GM21360 (cell line): ENCODE data around the gene CLDN14.
A peak's percentile ranks its signal among the peaks of the same experiment; 100 is the strongest.

Experiments
- ATAC-seq: cut with Tn5 transposase; IDR thresholded peaks from one replicate; pipeline ENCODE4 v1.9.1; 2021; ENCODE audit warnings: mild to moderate bottlenecking, moderate library complexity; ENCODE audit not compliant: unreplicated experiment

Gene CLDN14

DNA sequence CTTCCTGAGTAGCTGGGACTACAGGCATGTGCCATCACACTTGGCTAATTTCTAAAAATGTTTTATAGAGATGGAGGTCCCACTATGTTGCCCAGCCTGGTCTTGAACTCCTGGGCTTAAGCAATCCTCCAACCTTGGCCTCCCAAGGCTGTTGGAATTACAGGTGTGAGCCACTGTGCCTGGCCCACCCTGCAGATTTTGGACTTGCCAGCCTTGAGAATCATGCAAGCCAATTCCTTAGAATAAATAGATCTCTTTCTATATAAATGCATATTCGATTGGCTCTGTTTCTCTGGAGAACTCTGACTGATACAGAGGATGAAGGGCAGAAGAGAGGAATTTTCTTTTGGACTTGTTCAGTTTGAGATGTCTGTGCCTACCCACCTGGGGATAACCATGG is 6.7 kb downstream of the CLDN14 start:
- ATAC-seq = no peak

DNA sequence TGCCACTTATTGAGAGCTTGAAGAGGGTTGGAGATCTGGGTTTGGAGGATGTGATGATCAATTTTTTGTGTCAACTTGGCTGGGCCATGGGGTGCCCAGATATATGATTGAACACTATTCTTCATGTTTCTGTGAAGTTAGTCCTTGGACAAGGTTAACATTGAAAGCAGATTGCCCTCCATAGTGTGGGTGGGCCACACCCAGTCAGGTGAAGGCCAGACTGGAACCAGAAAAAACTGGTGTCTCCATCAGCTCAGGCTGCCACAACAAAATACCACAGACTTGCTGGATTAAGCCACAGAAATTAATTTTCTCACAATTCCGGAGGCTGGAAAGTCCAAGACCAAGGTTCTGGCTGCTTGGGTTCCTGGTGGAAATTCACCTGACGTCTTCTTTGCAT is 7.5 kb downstream of the CLDN14 start:
- ATAC-seq = no peak

DNA sequence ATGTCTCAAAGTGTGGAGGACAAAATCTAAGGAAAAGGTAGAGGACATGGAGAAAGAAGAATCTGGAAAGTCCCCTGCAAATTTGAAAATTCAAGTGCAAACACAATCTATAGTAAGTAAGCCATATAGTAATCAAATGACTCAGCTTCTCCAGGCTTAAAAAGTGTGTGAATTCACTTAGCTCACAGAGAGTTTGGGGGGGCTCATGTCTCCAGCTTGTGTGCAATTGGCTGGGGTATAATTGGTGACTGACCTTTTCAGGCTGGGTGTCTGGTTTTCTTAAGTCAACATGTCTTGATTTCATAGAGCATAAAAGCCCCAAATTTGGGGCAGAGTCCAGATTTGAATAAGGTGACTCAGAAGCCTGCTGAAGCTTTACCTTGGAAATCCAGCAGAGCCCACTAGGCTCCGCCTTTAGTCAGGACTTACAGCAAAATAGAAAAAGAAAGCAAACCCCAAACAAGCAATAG is 8.6 kb downstream of the CLDN14 start:
- peak; percentile 73 for ATAC-seq

DNA sequence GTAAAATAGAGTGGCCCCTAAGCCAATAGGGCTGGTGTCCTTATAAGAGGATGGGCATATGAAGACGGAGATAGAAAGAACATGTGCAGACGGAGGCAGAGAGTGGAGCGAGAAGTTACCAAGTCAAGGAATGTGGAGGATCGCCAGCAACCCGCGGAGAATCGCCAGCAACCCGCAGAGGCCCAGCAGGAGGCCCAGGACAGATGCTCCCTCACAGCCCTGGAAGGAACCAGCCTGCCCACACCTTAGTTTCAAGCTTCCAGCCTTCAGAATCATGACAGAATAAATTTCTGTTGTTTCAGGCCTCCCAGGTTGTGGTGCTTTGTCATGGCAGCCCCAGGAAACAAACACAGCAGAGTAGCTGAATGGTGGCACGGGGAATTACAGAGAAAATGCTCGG is 9.6 kb downstream of the CLDN14 start:
- ATAC-seq = no peak

DNA sequence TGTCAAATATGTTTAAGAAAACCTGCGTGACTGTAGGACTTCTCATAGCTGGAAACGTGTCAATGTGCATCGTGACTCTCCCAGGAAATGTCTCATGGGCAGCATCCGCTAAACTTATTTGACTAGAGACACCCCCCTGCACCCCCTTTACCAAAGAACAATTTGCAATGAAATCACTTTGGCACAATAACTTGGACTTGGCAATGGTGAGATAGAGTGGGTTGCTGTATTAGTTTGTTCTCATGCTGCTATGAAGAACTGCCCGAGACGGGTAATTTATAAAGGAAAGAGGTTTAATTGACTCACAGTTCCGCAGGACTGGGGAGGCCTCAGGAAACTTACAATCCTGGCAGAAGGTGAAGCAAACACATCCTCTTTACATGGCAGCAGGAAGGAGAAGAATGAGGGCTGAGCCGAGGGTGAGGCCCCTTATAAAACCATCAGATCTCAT is 13.8 kb downstream of the CLDN14 start:
- no peak for ATAC-seq

DNA sequence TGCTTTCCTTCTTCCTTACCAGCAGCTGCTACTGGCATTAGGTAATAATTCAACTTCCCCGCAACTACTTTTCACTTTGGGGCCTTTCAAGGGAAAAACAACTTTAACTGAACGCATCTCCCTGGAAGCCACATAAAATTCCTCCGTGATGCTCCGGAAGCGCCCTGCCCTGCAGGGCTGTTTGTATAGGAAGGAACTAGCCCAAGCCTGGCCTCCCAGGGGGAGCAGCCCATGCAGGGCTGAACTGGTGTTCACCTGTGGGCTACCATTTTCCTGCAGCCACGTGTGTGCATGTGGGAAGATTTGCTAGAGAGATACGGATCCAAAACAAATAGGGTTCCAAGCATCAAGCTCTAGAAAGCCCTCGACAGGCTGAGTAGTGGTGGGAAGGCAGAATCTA is 14.4 kb downstream of the CLDN14 start:
- ATAC-seq = no peak

DNA sequence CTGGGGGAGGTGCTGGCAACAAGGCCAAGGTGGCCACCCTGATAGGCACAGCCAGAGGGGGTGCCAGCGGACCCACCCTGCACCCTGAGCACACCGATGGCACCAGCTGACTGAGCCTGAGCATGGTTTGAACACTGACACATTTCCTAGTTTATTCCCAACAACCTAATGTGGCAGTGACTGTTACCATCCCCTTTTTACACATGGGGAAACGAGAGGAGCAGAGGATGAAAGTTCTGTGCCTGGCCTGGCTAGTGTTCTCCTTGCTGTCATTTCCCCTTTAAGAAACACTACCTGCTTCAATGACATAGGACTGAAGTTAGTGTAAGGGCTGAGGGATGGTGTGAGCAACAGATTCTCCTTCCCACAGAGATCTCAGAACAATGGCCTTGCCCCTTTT is 15.3 kb downstream of the CLDN14 start:
- ATAC-seq = no peak

DNA sequence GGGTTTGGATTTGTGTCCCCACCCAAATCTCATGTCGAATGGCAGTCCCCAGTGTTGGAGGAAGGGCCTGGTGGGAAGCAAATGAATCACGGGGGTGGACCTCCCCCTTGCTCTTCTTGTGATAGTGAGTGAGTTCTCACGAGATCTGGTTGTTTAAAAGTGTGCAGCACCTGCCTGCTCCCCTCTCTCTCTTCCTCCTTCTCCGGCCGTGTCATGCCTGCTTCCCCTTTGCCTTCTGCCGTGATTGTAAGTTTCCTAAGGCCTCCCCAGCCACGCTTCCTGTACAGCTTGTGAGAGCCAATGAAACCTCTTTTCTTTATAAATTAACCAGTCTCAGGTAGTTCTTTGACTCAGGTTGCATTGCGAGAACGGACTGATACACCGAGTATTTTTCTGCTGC is 15.9 kb downstream of the CLDN14 start:
- ATAC-seq = no peak

DNA sequence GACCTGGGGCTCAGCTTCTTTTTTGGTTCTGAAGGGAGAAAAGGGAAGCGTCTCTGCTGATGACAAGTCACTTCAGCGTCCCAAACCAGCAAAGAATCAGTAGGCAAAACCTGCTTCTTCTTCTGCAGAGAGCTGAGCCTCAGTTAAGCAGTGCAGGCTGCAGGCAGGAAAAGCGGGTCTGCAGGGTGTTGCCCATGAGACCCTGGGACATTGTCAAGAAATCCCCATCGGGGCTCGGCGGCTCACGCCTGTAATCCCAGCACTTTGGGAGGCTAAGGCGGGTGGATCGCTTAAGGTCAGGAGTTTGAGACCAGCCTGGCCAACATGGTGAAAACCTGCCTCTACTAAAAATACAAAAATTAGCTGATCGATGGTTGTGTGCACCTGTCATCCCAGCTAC is 16.7 kb downstream of the CLDN14 start:
- ATAC-seq = no peak

DNA sequence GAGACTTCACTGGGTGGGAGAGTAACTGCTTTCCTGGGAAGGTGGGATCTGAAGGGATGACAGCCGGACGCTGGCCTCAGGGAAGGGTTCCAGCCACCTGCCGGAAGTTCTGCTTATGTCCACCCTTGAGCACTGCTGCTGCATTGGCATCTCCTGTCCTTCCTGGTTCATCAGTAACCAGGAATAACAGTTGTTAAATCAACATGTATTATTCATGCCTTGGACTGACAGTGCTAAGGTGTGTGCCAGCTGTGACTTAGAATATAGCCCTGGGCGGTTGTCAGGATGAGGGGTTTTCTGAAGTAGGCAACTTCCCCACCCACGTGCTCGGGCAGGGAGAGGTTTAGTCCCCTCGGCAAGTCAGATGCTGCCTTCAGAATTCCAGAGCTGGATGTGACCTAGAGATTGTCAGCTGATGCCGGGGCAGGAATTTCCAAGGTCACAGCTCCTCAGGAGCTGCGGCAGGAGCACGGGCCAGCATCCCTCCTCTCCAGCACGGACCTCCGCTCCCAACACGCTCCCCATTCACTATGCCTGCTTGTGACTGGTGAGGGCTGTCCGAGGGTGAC is 17.9 kb downstream of the CLDN14 start:
- ATAC-seq = no peak

DNA sequence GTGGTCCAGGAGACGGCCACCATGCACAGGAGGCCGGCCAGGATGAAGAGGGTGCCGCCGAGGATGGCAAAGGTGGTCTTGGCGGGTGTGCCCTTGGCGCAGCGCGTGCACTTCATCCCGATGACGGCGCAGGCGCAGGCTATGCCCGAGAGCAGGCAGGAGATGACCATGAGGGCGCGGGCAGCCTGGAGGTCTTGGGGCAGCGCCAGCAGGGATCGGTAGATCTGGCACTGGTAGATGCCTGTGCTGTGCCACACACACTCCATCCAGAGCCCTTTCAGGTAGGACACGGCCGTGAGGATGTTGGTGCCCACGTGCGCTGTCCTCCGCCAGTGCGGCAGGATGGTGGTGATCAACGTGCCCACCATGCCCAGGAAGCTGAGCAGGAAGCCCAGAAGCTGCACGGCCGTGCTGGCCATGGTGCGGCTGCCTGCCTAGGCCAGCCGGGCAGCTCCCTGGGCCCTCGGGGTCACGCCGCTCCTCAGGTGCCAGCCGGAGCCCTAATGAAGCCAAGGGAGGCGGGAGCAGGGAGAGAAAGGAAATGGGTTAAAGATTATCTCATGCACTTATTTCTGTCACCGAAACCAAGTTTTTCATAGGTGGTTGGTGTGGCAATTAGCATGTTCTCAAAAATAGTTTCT is 18.5 kb downstream of the CLDN14 start:
- no peak for ATAC-seq

DNA sequence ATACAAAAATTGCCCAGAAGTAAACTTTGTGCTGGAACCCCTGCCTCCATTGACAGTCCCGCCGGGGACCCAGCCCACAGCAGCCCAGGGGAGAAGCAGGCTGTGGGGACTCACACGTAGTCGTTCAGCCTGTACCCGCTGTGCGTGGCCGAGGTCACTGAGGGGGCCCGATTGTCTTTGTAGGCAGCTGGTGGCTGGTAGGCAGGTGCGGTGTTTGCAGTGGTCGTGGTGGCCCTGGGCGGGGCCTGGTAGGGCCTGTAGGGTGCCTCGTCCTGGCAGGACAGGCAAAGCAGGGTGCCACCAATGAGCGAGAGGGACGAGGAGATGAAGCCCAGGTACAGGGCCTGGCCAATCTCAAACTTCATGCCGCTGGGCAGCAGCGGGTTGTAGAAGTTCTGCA is 19.1 kb downstream of the CLDN14 start:
- ATAC-seq = no peak

DNA sequence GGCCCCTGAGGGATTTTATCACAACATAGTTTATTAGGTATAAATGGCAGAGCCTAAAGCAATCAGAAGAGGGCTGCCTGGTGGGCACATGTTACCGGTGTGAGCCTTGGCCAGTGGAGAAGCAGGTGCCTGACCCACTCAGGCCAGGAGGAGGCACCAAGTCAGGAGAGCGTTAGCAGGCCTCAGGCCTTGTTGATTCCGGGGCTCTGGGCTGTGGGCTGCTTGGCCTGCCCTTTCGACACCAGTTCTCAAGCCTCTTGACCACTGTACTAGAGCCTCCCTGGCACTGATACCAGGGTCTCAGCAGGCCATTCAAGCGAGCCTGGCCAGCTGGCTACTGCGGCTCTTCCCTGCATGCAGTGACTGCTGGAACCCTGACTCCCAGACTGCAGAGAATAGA is 20.8 kb downstream of the CLDN14 start:
- no peak for ATAC-seq

DNA sequence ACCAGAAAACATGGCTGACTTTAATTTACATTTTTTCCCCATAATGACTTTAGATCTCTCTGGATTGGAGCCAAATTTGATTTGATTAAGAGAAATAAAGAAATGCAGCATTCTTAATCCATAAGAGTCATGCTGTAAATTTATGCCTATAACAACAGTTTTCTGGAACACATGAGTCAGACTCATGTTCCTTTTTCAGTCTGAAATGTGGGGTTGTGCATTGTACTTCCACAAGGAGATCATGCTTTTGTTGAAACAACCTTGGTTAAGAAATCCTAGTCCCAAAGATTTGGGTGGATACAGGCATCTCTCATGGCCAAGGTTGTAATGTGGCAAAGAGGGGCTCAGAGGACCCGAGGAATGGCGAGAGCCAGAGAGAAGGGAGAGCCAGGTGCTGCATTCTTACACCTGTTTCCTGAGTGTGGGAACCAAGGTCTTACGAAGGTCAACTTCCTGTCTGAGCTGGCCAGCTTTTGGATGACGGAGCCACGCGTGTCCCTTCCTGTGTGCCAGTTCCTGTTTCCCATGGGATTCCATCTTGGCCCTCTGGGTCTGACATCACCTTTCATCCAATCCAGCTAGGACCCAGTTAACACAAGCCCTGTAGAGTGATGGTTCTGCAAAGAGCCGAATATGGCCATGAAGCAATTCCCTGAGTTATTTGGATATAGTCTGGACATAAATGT is 23.1 kb downstream of the CLDN14 start:
- no peak for ATAC-seq

DNA sequence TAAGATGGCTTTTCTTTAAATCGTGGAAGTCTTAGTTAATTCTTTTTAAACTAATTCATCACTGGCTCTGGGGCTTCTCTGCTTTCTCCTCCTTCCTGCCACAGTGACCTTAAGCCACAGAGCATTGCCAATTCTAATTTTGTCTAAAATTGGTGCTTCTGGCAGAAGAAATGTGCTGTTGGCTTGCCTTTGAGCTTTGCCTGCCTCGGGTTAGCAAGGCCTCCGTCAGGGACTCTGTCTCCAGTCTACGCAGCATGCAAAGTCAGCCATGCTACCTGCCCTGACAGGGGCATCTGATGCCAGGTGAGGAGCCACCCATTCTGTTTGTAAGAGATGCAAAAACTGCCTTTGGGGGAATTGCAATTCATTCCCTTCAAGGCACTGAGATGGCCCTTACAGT is 25.2 kb downstream of the CLDN14 start:
- no peak for ATAC-seq

DNA sequence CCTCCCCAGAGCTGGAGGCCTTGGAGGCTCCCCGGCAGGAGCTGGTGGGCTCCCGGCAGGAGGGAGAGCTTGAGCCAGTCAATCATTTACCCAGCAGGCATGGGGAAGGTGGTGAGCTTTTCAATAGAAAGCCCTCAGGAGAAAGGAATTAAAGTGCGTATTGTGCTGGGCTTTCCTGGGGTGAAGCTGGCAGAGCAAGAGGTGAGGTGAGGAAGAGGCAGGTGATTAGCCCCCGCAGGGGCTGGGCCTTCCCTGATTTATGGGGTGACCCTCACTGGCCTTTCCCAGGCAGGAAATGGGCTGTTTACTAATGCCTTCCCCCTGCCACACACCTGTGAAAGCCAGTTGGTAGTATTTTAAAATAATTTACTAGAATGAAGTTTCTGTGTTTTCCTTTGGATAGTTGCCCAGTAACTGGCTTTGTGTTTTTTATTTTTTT is 25.8 kb downstream of the CLDN14 start:
- no peak for ATAC-seq

DNA sequence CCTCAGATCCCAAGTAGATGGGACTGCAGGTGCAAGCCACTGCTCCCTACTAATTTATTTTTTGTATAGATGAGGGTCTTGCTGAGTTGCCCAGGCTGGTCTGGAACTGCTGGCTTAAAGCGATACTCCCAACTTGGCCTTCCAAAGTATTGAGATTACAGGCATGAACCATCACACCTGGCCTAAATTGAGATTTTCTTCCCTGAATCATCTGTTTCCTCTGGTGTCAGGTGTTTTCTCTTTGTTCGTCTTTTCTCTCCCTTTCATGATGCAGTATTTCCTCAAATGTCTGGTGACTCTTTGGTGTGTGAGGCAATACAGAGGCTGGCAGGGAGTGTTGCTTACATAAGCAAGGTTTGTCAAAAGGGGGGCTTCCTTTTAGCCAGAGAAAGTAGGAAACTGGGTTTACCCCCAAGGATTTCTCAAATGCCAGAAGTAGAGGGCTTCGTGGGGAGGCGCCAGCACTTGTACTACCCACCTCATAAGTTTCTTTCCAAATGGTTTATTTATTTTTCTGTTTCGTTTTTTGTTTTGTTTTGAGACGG is 27.6 kb downstream of the CLDN14 start:
- ATAC-seq = no peak

DNA sequence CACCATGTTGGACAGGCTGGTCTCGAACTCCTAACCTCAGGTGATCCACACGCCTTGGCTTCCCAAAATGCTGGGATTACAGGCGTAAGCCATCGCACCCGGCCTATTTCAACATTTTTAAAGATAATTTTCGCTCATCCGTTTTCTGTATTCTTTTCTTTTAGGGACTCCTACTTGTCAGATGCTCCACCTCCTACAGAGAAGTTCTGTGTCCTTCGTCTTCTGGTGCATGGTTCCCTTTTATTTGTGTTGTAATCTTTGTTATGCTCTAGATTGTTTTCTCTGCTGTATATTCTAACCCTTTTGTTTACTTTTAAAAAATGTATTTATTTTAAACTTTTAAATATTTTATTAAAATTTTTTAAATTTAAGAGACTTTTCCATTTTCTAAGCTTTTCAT is 28.4 kb downstream of the CLDN14 start:
- ATAC-seq = no peak

DNA sequence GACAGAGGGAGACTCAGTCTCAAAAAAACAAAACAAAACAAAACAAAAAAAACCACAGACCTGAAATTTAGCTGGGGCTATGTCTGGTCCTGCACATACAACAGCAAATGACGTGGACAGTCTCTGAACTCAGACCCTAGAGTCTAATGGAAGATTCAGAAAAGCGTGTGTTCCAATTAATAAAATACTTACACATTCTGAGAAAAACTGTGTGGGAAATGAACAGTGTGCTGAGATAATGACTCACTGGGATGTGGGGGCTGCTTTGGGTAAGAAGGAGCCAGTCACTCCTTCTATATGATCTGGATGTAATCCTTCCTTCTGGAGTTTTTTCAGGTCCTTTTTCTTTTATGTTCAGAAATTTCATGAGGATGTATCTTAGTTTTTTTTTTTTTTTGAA is 29.4 kb downstream of the CLDN14 start:
- ATAC-seq = no peak

DNA sequence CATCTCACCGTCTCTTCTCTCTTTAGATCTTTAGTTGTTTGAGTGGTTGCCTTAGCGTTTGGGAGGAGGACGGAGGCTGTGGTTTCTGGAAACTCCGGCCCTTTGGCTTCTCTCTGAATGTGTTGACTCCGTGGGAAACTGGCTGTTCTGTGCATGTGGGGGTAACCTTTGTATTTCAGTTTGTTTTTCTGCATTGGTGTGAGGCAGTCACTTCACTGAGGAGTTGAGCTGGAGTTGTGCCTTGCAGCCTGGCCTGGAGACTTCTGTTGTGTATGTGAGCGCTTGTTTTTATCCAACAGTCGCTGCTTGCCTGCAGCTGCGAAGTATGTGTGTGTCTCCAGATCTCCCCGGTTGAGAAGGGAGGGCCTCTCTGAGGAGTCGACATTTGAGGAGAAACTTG is 33.6 kb downstream of the CLDN14 start:
- no peak for ATAC-seq

DNA sequence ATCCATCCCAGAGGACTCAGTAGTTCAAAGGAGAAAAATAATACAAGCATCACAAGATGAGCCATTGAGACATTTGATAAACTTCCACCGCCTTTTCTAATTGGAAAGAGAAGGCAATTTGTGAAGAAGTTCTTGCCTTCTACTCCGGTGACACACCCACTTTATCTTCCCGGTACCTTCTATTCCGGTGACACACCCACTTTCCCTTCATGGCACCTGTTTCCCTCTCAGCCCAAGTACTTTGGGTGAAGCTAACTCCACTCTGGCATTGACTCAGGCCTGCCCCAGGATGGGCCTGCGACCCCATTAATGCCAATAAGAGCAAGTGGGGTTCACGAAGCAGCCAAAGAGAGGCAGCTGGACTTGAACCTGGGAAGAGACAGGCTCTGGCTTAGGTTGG is 38.2 kb downstream of the CLDN14 start:
- ATAC-seq = no peak

DNA sequence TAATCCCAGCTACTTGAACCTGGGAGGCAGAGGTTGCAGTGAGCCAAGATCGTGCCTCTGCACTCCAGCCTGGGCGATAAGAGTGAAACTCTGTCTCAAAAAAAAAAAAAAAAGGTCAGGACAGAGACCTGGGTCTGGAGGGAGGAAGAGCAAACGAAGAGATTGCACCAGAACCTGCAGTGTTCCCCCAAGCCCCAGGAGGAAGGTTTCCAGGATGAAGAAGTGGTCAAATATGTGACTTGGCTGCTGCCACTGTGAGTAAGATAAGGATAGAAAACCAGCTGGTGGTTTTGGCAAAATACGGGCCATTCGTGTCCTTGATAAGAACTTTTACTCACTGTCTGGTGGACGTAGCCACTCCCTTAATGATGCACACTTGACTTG is 42.2 kb downstream of the CLDN14 start:
- no peak for ATAC-seq
